Thyroid gland (tissue), 4 donors: ENCODE results near the gene INPP5A.

Source experiments
- CTCF ChIP-seq, 6 experiments: fragments of 200-600 bp in 3 of 6; fragments of 450-650 bp in 3 of 6; sonication (generic) in 3 of 6; IDR thresholded peaks; one replicate each; pipeline ENCODE4 v1.5.1; 2016 to 2019; ENCODE audit warnings: antibody characterized with exemption in 6 of 6, mild to moderate bottlenecking in 2 of 6, inconsistent platforms in 1 of 6, moderate library complexity in 1 of 6
- POLR2A ChIP-seq, 2 donors: fragments of 450-650 bp; IDR thresholded peaks; one replicate each; pipeline ENCODE4 v1.6.1; 2017; ENCODE audit warnings: antibody characterized with exemption in 2 of 2, mild to moderate bottlenecking in 2 of 2, moderate library complexity in 1 of 2

GRCh38 chr10:132600416-132600815, 62.8 kb downstream of the INPP5A start:
- no peak for TF ChIP-seq CTCF (IDR thresholded peaks at IDR 0.05)
- no peak for TF ChIP-seq POLR2A (IDR thresholded peaks at IDR 0.05)
